Panc1 (cell line): ENCODE data around the gene MAP3K15. TPM values are rescaled to one million over a fixed set of nuclear protein-coding genes. Genes with fewer than 3 reads are reported as not detected.
"Not testable (repeated sequence)": the region's sequence is repeated elsewhere in the genome, so short reads cannot be mapped to it uniquely, and the experiment has no call there.

Source experiments
- ATAC-seq: fragments of 200-7000 bp; cut with Tn5 transposase; 2 replicates; pipeline ENCODE4 v1.9.1; 2020; ENCODE audit warnings: mild to moderate bottlenecking, moderate library complexity
- BruUV-seq: library from RNA; stranded (reverse); fragments of 400-500 nt; replicated peaks from 2 replicates; lab custom pipeline; 2021; lab: Mats Ljungman, UMichigan
- CTCF ChIA-PET: fragments of 300-600 bp; sonication (Branson Sonifier 250); formaldehyde crosslinking; loops from one replicate; lab custom pipeline; 2022; ENCODE audit warnings: antibody characterized with exemption; lab: Charles Lee
- POLR2A ChIA-PET: fragments of 300-600 bp; sonication (Branson Sonifier 250); formaldehyde crosslinking; loops from one replicate; lab custom pipeline; 2022; ENCODE audit warnings: antibody characterized with exemption; lab: Charles Lee
- DNase-seq: peaks from one replicate; pipeline ENCODE4 v3.0.0-alpha.2; 2010; ENCODE audit warnings: low read depth, low spot score
- H3K27ac ChIP-seq: 2 replicates; pipeline ENCODE4 v1.5.1; 2011; ENCODE audit warnings: mild to moderate bottlenecking, low read length, inconsistent platforms
- H3K27me3 ChIP-seq: fragments of 200-500 bp; sonication (Bioruptor generic); 2 replicates; pipeline ENCODE4 v1.6.0; 2014; ENCODE audit warnings: low read length, inconsistent platforms; ENCODE audit not compliant: control insufficient read depth, insufficient read depth
- H3K36me3 ChIP-seq: fragments of 200-500 bp; sonication (Bioruptor generic); 2 replicates; pipeline ENCODE4 v1.5.1; 2014; ENCODE audit warnings: inconsistent platforms, mild to moderate bottlenecking, low read length, moderate library complexity; ENCODE audit not compliant: control insufficient read depth, insufficient read depth
- H3K4me1 ChIP-seq: 2 replicates; pipeline ENCODE4 v1.5.1; 2011; ENCODE audit warnings: inconsistent platforms, mild to moderate bottlenecking, low read length, moderate library complexity; ENCODE audit not compliant: control insufficient read depth, insufficient read depth
- H3K4me3 ChIP-seq, 2 experiments: 2 replicates each; pipeline ENCODE4 v1.5.1; 2011 to 2012; ENCODE audit warnings: low read depth in 2 of 2, low read length in 2 of 2, mild to moderate bottlenecking in 2 of 2, inconsistent platforms in 1 of 2, moderate library complexity in 1 of 2
- H3K9me3 ChIP-seq: fragments of 200-500 bp; sonication (Bioruptor generic); 2 replicates; pipeline ENCODE4 v1.5.1; 2014; ENCODE audit warnings: low read depth, mild to moderate bottlenecking, inconsistent platforms, low read length, moderate library complexity; ENCODE audit not compliant: control insufficient read depth, insufficient read depth
- POLR2AphosphoS5 ChIP-seq: IDR thresholded peaks from 2 replicates; pipeline ENCODE4 v1.6.1; 2012; ENCODE audit warnings: mild to moderate bottlenecking, low read depth, low read length, moderate library complexity
- SIN3A ChIP-seq: IDR thresholded peaks from 2 replicates; pipeline ENCODE4 v1.6.1; 2012; ENCODE audit warnings: low read depth, mild to moderate bottlenecking, low read length, moderate library complexity, borderline replicate concordance; ENCODE audit not compliant: insufficient read depth
- TCF7L2 ChIP-seq: IDR thresholded peaks from 2 replicates; pipeline ENCODE4 v1.6.1; 2011; ENCODE audit warnings: mild to moderate bottlenecking, low read depth, low read length, inconsistent platforms
- in situ Hi-C: cut with HindIII; loops from 2 replicates; pipeline ENCODE4 v1.10.0; 2016; ENCODE audit warnings: low sequenced_read_pairs, low pct_unique_long_range_greater_than_20kb
- intact Hi-C: fragments of 100-400 bp; cut with micrococcal nuclease; formaldehyde crosslinking; loops from one replicate; pipeline ENCODE4 v1.10.0; 2022; ENCODE audit not compliant: unreplicated experiment
- total RNA-seq: library from RNA; stranded (reverse); gene quantifications from one replicate; pipeline ENCODE4 v1.2.1, GENCODE V29; 2021; ENCODE audit not compliant: unreplicated experiment
- TF ChIP-seq, protein P1 (sequence below): fragments of 450-650 bp; IDR thresholded peaks from 2 replicates; pipeline ENCODE4 v1.5.1; 2017; ENCODE audit warnings: mild to moderate bottlenecking
- TF ChIP-seq, protein P2 (sequence below), 2 experiments: IDR thresholded peaks; 2 replicates each; pipeline ENCODE4 v1.6.1; 2011 to 2012; ENCODE audit warnings: low read depth in 2 of 2, control low read depth in 1 of 2, low read length in 1 of 2, mild to moderate bottlenecking in 1 of 2, moderate library complexity in 1 of 2; ENCODE audit not compliant: insufficient read depth in 1 of 2

MAP3K15 gene
- total RNA-seq, 1 experiment from 2014 or later, result 4.9 TPM

DNA sequence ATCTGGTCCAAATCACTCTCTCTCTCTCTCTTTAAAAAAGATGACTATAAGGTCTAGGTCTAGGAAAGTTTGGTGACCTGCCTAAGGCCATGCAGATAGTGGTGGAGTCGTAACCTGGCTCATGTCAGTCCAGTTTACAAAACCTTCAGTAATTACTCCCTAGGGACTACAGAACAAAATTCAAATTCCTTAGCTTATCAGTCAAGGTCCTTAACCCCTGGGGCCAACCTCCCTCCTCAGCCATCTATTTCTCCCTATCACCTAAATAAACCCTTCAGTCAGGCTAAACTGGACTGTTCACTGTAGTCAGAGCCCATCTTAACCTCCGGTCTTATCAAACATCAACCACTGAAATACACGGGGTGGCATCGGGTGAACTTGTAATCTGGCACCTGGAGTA, 68.9 kb downstream of the MAP3K15 start:
- no peaks in the 10 kb centered on the region for H3K27me3 ChIP-seq
- TF ChIP-seq POLR2AphosphoS5 (no peak), TCF7L2 (no peak), SIN3A (no peak)
- TF ChIP-seq, protein P1, sequence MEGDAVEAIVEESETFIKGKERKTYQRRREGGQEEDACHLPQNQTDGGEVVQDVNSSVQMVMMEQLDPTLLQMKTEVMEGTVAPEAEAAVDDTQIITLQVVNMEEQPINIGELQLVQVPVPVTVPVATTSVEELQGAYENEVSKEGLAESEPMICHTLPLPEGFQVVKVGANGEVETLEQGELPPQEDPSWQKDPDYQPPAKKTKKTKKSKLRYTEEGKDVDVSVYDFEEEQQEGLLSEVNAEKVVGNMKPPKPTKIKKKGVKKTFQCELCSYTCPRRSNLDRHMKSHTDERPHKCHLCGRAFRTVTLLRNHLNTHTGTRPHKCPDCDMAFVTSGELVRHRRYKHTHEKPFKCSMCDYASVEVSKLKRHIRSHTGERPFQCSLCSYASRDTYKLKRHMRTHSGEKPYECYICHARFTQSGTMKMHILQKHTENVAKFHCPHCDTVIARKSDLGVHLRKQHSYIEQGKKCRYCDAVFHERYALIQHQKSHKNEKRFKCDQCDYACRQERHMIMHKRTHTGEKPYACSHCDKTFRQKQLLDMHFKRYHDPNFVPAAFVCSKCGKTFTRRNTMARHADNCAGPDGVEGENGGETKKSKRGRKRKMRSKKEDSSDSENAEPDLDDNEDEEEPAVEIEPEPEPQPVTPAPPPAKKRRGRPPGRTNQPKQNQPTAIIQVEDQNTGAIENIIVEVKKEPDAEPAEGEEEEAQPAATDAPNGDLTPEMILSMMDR, result no peak
- TF ChIP-seq, protein P2, sequence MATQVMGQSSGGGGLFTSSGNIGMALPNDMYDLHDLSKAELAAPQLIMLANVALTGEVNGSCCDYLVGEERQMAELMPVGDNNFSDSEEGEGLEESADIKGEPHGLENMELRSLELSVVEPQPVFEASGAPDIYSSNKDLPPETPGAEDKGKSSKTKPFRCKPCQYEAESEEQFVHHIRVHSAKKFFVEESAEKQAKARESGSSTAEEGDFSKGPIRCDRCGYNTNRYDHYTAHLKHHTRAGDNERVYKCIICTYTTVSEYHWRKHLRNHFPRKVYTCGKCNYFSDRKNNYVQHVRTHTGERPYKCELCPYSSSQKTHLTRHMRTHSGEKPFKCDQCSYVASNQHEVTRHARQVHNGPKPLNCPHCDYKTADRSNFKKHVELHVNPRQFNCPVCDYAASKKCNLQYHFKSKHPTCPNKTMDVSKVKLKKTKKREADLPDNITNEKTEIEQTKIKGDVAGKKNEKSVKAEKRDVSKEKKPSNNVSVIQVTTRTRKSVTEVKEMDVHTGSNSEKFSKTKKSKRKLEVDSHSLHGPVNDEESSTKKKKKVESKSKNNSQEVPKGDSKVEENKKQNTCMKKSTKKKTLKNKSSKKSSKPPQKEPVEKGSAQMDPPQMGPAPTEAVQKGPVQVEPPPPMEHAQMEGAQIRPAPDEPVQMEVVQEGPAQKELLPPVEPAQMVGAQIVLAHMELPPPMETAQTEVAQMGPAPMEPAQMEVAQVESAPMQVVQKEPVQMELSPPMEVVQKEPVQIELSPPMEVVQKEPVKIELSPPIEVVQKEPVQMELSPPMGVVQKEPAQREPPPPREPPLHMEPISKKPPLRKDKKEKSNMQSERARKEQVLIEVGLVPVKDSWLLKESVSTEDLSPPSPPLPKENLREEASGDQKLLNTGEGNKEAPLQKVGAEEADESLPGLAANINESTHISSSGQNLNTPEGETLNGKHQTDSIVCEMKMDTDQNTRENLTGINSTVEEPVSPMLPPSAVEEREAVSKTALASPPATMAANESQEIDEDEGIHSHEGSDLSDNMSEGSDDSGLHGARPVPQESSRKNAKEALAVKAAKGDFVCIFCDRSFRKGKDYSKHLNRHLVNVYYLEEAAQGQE (IDR thresholded peaks at IDR 0.05; ENCODE audit: insufficient read depth in 1 of 2, low read depth in 2 of 2, low read length in 1 of 2), result no peak
- no peak overlapping the region for H3K27ac ChIP-seq
- ChIA-PET CTCF (no interaction called here), POLR2A (no interaction called here)
- no peak overlapping the region for H3K4me3 ChIP-seq
- ATAC-seq (no peak), DNase-seq (no peak)
- H3K9me3 ChIP-seq, result no peaks in the 10 kb centered on the region
- in situ Hi-C loops (no loop called here), intact Hi-C loops (no loop called here)
- H3K4me1 ChIP-seq, result no peaks in the 10 kb centered on the region
- no TSS peak for BruUV-seq
- H3K36me3 ChIP-seq, result no peaks in the 10 kb centered on the region

DNA sequence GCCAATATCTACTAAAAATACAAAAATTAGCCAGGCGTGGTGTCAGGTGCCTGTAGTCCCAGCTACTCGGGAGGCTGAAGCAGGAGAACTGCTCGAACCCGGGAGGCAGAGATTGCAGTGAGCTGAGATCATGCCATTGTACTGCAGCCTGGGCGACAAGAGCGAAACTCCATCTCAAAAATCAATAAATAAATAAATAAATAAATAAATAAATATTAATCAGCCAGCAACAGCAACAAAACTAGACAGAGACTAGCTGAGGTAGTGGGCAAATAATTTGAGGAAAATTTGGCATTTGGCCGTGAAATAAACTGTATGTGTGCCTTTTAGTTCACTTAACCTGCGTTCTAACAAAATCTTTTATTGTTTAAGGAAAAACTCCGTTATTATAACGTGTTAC, 69.5 kb downstream of the MAP3K15 start:
- H3K4me1 ChIP-seq, CTCF ChIA-PET, H3K9me3 ChIP-seq, in situ Hi-C loops, H3K4me3 ChIP-seq, POLR2A ChIA-PET, ATAC-seq, H3K36me3 ChIP-seq, BruUV-seq, DNase-seq, H3K27ac ChIP-seq, H3K27me3 ChIP-seq, intact Hi-C loops: not testable (repeated sequence)

DNA sequence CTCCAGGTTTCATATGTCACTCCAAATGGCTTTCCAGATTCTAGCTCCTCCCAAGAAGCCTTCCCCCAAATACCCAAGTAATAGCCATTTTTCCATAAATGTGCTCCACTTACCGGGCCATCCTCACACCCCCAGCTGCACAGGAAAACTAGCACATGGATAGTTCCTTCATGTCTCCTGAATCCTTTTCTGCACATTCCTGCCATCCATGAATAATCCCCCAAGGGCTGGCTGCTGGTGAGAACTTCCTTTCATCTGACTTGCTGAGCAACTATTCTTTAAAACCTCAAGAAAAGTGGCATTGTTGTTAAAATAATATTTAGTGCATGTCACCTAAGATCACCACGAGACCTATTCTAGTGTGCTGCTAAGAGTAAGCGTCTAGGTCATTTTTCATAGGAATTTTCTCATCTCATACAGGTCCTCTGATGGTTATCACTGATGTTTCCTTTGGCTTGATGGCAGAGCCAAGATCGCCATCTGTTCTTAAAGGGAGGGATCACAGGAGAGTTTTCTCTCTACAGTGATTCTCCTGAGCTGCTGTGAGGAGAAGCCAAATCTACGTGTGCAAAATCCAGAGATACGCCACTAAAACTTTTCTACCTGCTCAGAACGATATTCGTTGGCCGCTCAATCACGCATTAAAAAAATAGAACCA, 71.3 kb downstream of the MAP3K15 start:
- ChIA-PET POLR2A (no interaction called here), CTCF (no interaction called here)
- H3K27ac ChIP-seq, result no peak overlapping the region
- no TSS peak for BruUV-seq
- no peaks in the 10 kb centered on the region for H3K27me3 ChIP-seq
- TF ChIP-seq POLR2AphosphoS5, result no peak
- in situ Hi-C loops (no loop called here), intact Hi-C loops (no loop called here)
- DNase-seq (no peak), ATAC-seq (no peak)
- H3K4me1 ChIP-seq, result no peaks in the 10 kb centered on the region
- H3K9me3 ChIP-seq, result no peaks in the 10 kb centered on the region
- H3K36me3 ChIP-seq, result no peaks in the 10 kb centered on the region
- no peak overlapping the region for H3K4me3 ChIP-seq
